Measurements from ENCODE around the gene ICE1.
A peak's percentile ranks its signal among the peaks of the same experiment; 100 is the strongest.
"Not testable (repeated sequence)": the region's sequence is repeated elsewhere in the genome, so short reads cannot be mapped to it uniquely, and the experiment has no call there.

Gene ICE1

GRCh38 chr5:5405441-5405840 is 17.0 kb upstream of the ICE1 start:
- no peak for DNase-seq

- no peak for DNase-seq
These were observed 14.6 kb upstream of the ICE1 start for GRCh38 chr5:5407924-5408323.

GRCh38 chr5:5409151-5409810 is 13.2 kb upstream of the ICE1 start:
- DNase-seq: no peak

GRCh38 chr5:5413856-5414255 is 8.6 kb upstream of the ICE1 start:
- not testable (repeated sequence) for DNase-seq

- DNase-seq: no peak
These were observed 7.5 kb upstream of the ICE1 start for GRCh38 chr5:5414999-5415398.

GRCh38 chr5:5416733-5417132 is 5.7 kb upstream of the ICE1 start:
- DNase-seq: no peak

- DNase-seq: no peak
These were observed 4.5 kb upstream of the ICE1 start for GRCh38 chr5:5418006-5418405.

- DNase-seq: no peak
These were observed 3.7 kb upstream of the ICE1 start for GRCh38 chr5:5418764-5419163.

GRCh38 chr5:5419291-5420210 is 2.9 kb upstream of the ICE1 start:
- DNase-seq: peak; percentile 6

GRCh38 chr5:5420251-5420650 is 2.2 kb upstream of the ICE1 start:
- DNase-seq: no peak

GRCh38 chr5:5421149-5421960 is 1.1 kb upstream of the ICE1 start:
- no peak for DNase-seq

GRCh38 chr5:5422819-5423515 is 490 bp downstream of the ICE1 start:
- no peak for DNase-seq

GRCh38 chr5:5423586-5423985 is 1.1 kb downstream of the ICE1 start:
- DNase-seq: no peak

- no peak for DNase-seq
These were observed 2.3 kb downstream of the ICE1 start for GRCh38 chr5:5424736-5425135.

- DNase-seq: no peak
These were observed 7.7 kb downstream of the ICE1 start for GRCh38 chr5:5430136-5430535.

GRCh38 chr5:5432020-5432707 is 9.7 kb downstream of the ICE1 start:
- DNase-seq: no peak

GRCh38 chr5:5436203-5436760 is 13.8 kb downstream of the ICE1 start:
- no peak for DNase-seq

- no peak for DNase-seq
These were observed 15.0 kb downstream of the ICE1 start for GRCh38 chr5:5437227-5438172.

GRCh38 chr5:5451863-5452262 is 29.4 kb downstream of the ICE1 start:
- no peak for DNase-seq

- no peak for DNase-seq
These were observed 30.7 kb downstream of the ICE1 start for GRCh38 chr5:5453131-5453530.

- no peak for DNase-seq
These were observed 31.9 kb downstream of the ICE1 start for GRCh38 chr5:5454391-5454790.
